Measurements from ENCODE around the gene LEF1.
A peak's percentile ranks its signal among the peaks of the same experiment; 100 is the strongest.

The LEF1 gene

DNA sequence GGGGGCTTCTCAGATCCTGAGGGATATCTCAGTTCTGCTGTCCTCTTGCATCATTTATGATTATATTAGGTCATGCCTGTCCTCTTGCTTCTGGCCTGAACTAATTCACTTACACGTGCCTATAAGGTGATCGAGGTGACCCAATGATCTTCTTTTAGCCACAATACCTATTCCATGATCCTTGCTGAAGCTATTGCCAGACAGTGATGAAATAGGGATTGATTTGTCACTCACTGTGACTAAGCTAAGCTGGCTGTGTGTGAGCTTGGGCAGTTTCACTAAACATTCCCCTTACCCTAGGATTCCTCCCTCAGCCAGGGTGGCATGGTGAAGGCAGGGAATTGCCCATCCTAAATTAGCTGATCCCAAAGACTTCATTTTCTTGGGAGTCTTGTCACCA, 160.0 kb downstream of the LEF1 start:
- H3K4me3 Mint-ChIP-seq, result no peak overlapping the region
- CTCF ChIA-PET, result interaction anchor here (1.1 kb wide), 1 partner anchor 564 kb away, joined by 4 read pairs; no protein-coding TSS in a partner anchor

DNA sequence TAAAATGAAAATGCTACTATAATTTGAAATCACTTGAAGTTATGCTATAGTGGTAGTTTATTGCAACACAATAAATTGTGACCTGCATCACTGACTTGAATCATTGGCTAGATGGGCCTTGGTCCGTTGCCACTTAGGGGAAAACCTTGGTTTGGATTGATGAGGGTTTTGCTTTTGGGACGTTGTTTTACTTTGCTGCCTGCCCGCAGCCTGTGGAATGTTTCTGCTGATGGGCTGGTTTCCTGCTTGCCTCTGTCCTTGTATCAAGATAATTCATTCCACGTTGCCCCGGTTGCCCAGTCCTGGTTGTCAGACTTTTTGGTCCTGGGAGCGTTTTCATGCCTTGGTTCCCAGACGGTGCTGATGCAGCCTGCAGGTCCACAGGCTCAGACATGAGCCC, 160.7 kb downstream of the LEF1 start:
- Mint-ChIP-seq H3K9me3 (no peaks in the 10 kb centered on the region), H3K4me3 (no peak overlapping the region), H3K36me3 (peaks cover 31% of the 10 kb centered on the region), H3K27me3 (no peaks in the 10 kb centered on the region), H3K4me1 (peaks cover 15% of the 10 kb centered on the region), H3K27ac (no peak overlapping the region)
- no peak for DNase-seq
- CTCF ChIA-PET, result no interaction called here

More for the DNA sequence above, 160.0 kb downstream of the LEF1 start:
- Mint-ChIP-seq H3K36me3 (peaks cover 31% of the 10 kb centered on the region), H3K9me3 (no peaks in the 10 kb centered on the region), H3K4me1 (peaks cover 18% of the 10 kb centered on the region), H3K27ac (no peak overlapping the region), H3K27me3 (no peaks in the 10 kb centered on the region)
- DNase-seq, result no peak

DNA sequence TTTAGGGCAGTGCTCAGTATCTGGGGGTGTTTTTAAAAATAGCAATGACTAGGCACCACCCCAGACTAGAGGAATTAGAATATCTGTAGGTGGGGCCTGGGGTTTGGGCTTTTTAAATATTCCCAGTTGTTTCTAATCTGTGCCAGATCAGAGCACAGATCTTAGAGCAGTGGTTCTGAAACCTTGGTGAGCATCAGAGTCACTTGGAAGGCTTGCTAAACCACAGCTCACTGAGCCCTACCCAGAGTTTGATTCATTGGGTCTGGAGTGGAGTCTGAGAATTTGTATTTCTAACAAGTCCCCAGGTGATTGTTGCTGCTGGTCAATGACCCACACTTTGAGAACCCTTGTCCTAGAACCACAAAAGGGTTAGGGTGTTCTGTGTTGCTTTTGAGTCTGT, 162.4 kb downstream of the LEF1 start:
- Mint-ChIP-seq H3K27me3 (no peaks in the 10 kb centered on the region), H3K4me3 (no peak overlapping the region), H3K9me3 (no peaks in the 10 kb centered on the region), H3K4me1 (peaks cover 13% of the 10 kb centered on the region), H3K27ac (no peak overlapping the region), H3K36me3 (peaks cover 24% of the 10 kb centered on the region)
- DNase-seq, result no peak
- CTCF ChIA-PET, result no interaction called here

DNA sequence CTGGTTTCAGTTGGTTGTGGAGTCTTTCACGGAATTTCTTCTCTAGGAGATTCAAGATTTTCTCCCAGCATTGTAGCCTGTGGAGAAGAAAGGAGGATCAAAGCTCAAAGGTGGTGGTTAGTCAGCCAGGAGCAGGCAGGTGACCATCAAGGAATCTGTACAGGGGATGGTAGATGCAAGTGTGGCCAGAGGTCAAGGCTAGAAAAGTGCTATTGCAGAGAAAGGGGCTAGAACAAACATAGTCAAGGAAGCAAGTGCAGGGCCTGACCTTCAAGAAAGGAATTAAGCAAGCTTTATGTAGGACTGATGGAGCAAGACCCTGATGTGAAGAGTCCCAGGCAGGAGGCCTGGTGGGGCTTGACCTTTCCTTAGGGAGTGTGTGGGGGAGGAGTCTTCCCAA, 162.9 kb downstream of the LEF1 start:
- DNase-seq, result no peak
- H3K27ac Mint-ChIP-seq, result no peak overlapping the region
- CTCF ChIA-PET, result no interaction called here
- H3K36me3 Mint-ChIP-seq, result peaks cover 27% of the 10 kb centered on the region
- H3K27me3 Mint-ChIP-seq, result no peaks in the 10 kb centered on the region
- H3K4me3 Mint-ChIP-seq, result no peak overlapping the region
- H3K4me1 Mint-ChIP-seq, result peaks cover 13% of the 10 kb centered on the region
- H3K9me3 Mint-ChIP-seq, result no peaks in the 10 kb centered on the region

DNA sequence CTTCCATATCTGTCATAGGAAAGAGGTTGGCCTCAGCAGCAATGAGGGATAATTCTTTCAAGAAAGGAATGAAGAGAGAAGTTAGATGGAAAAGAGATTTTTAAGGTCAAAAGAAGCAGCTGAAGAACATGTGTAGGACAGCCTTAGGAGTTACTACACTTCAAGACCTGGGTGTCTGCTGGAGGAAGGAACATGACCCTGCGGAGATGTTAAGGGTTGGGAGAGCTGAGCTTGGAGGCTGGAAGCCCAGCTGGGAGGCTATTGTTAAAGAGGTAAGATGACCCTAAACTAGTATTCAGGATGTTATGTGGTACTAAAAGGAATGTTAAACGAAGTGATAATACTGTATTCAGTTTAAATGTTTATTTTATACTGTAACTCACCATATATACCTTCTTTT, 164.1 kb downstream of the LEF1 start:
- Mint-ChIP-seq H3K4me3 (no peak overlapping the region), H3K36me3 (peaks cover 32% of the 10 kb centered on the region), H3K27ac (no peak overlapping the region), H3K4me1 (peaks cover 20% of the 10 kb centered on the region), H3K9me3 (no peaks in the 10 kb centered on the region), H3K27me3 (no peaks in the 10 kb centered on the region)
- CTCF ChIA-PET, result no interaction called here
- DNase-seq, result no peak

DNA sequence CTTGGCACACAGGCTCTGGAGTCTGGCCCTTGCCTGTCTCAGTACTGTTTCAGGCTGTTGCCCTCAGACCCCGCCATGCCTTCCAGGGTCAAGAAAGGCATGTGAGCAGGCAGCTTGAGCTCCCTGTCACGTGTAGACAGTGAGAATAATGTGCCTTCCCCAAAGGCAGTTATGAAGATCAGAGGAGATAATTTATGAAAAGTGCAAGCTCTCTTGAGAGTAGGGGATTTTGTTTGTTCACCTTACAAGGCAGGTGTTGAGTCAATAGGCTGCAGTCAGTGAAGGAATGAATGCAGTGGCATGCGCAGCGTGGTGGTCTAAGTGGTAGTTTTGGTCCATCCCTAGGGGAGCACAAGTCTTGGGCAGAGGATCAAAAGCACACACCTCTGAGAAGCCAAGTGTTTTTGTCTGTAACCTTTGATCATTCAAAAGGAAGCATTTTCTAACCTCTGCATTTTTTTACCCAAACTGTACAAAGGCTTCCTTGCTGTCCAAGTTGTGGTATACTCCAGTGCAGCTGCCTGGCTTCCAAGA, 164.7 kb downstream of the LEF1 start:
- H3K36me3 Mint-ChIP-seq, result peaks cover 32% of the 10 kb centered on the region
- CTCF ChIA-PET, result interaction anchor here (1.0 to 1.2 kb wide), 2 partner anchors 12 to 15 kb away, joined by 3 read pairs; no protein-coding TSS in a partner anchor
- no peaks in the 10 kb centered on the region for H3K27me3 Mint-ChIP-seq

DNA sequence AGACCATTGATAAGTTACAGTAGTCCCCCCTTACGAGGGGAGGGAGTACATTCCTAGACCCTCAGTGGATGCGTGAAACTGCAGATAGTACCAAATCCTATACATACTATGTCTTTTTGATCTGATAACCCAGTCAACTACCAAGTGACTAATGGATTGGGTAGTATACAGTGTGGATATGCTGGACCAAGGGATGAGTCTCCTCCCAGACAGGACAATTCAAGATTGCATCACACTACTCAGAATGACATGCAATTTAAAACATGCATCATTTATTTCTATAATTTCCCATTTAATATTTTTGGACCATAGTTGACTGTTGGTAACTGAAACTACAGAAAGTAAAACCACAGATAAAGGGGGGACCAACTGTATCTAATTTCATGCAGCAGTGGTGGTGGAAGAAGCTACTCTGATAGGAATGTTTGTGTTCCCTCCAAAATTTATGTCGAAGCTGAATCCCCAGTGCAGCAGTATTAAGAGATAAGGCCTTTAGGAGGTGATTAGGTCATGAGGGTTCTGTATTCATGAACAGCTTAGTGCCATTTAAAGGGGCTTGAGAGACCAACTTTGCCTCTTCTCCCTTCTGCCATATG, 167.1 kb downstream of the LEF1 start:
- no peak for DNase-seq
- peaks cover 53% of the 10 kb centered on the region for H3K36me3 Mint-ChIP-seq
- H3K27ac Mint-ChIP-seq, result no peak overlapping the region
- no peaks in the 10 kb centered on the region for H3K9me3 Mint-ChIP-seq
- CTCF ChIA-PET, result interaction anchor here (3.5 kb wide), 1 partner anchor 10 kb away, joined by 11 read pairs; no protein-coding TSS in a partner anchor
- H3K4me1 Mint-ChIP-seq, result peaks cover 20% of the 10 kb centered on the region
- H3K4me3 Mint-ChIP-seq, result no peak overlapping the region
- H3K27me3 Mint-ChIP-seq, result no peaks in the 10 kb centered on the region

More for the DNA sequence above, 164.7 kb downstream of the LEF1 start:
- Mint-ChIP-seq H3K4me3 (no peak overlapping the region), H3K27ac (peak overlapping the region; percentile 17), H3K9me3 (no peaks in the 10 kb centered on the region), H3K4me1 (peaks cover 20% of the 10 kb centered on the region)
- no peak for DNase-seq

DNA sequence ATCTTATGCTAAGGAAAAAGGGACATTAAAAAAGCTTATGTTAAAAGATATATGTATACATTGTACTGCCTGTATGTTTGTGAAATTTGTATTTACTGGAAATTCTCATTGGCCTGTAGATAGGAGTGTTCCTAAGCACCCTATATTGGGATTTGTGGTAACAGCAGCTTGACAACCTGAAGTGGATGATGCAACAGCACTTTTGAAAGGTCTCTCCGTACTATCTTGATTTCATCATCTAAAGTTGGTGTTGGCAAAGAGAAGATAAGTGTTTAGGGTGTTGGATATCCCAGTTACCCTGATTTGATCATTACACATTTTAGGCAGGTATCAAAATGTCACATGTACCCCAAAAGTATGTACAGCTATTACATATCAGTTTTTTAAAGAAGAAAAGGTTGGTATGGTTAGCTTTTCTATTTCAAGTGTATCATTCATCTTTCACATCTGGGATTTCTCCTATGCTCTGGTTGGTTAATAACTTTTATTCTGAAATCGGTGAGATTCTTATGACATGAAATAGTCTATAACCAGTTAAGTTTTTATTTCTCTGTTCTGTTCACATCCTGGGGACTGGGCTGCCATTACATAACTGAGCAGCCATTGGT, 168.7 kb downstream of the LEF1 start:
- H3K27me3 Mint-ChIP-seq, result no peaks in the 10 kb centered on the region
- CTCF ChIA-PET, result interaction anchor here (0.7 to 3.5 kb wide), 3 partner anchors 8 to 1684 kb away, joined by 4 to 11 read pairs (median 6); no protein-coding TSS in a partner anchor
- H3K4me1 Mint-ChIP-seq, result peaks cover 25% of the 10 kb centered on the region
- no peak overlapping the region for H3K27ac Mint-ChIP-seq
- peaks cover 59% of the 10 kb centered on the region for H3K36me3 Mint-ChIP-seq
- H3K9me3 Mint-ChIP-seq, result no peaks in the 10 kb centered on the region
- H3K4me3 Mint-ChIP-seq, result no peak overlapping the region
- no peak for DNase-seq

DNA sequence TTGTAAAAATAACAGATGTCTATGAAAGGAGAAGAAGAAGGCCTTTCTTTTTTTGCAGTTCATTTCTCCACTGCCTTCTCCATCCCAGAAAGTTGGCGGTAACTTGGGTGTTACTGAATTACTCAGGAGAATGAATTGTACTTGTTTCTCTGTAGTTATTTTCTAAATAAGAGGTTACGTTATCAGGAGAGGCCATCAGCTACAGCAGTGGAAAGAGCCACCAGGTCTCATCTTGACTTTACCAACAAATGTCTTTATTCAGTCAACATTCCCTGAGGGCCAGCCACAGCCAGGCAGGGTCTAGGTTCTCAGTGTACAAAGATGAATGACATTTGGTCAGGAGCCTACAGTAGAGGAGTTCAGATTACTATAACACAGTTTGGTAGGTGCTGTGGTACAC, 170.9 kb downstream of the LEF1 start:
- peaks cover 56% of the 10 kb centered on the region for H3K36me3 Mint-ChIP-seq
- H3K9me3 Mint-ChIP-seq, result no peaks in the 10 kb centered on the region
- DNase-seq, result no peak
- H3K27ac Mint-ChIP-seq, result no peak overlapping the region
- peaks cover 28% of the 10 kb centered on the region for H3K4me1 Mint-ChIP-seq
- CTCF ChIA-PET, result no interaction called here
- no peaks in the 10 kb centered on the region for H3K27me3 Mint-ChIP-seq
- H3K4me3 Mint-ChIP-seq, result no peak overlapping the region
